Measurements from ENCODE around the gene POU3F3.
A peak's percentile ranks its signal among the peaks of the same experiment; 100 is the strongest.

The POU3F3 gene

DNA sequence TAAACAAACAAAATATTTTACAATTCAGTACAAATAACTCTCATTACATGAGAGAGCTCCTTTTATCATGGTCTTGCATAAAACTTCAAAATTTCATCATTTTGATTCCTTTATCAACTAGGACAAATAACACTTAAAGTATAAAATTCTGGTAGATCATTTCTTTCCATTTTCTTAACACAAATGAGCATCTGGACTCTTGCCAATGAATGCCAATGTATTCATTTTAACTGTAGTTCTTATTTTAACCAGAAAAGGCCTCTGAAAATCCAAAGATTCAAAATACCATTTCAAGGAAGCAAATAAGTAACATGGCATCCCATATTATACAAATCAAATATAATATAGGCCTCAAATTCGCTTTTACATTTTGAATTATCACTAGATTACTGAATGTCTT is 13.8 kb upstream of the POU3F3 start:
- no CpG with 5 or more reads among the region's 1 CpG for WGBS (ENCODE audit: insufficient coverage)
- no peak overlapping the region for H3K27ac ChIP-seq (ENCODE audit: insufficient read depth in 1 of 2, low read depth in 1 of 2, low read length in 2 of 2, poor library complexity in 1 of 2, severe bottlenecking in 2 of 2)
- H3K4me1 ChIP-seq (ENCODE audit: control extremely low read depth in 1 of 4, control insufficient read depth in 4 of 4, insufficient read depth in 4 of 4, low read length in 3 of 4): peaks cover 0 to 31% (median 26%) of the 10 kb centered on the region in 4 experiments
- no peaks in the 10 kb centered on the region for H3K36me3 ChIP-seq (ENCODE audit: control insufficient read depth in 4 of 4, insufficient read depth in 4 of 4, low read length in 3 of 4)
- CTCF ChIA-PET: interaction anchor here (1.0 kb wide), 1 partner anchor 10 kb away, joined by 3 read pairs; no protein-coding TSS in a partner anchor
- H3K9me3 ChIP-seq (ENCODE audit: control extremely low read depth in 1 of 5, control insufficient read depth in 4 of 5, insufficient read depth in 2 of 5, low read depth in 1 of 5, low read length in 4 of 5): no peaks in the 10 kb centered on the region
- DNase-seq: peak in 2 of 3 donors; percentile 38 to 45
- H3K27me3 ChIP-seq (replicated peaks in 2 of 5; ENCODE audit: control insufficient read depth in 4 of 5, insufficient read depth in 5 of 5, low read length in 4 of 5): peaks cover 12 to 45% (median 30%) of the 10 kb centered on the region in 5 experiments
- no peak overlapping the region for H3K4me3 ChIP-seq (ENCODE audit: control insufficient read depth in 1 of 7, extremely low read depth in 1 of 7, insufficient read depth in 4 of 7, low read depth in 2 of 7, low read length in 6 of 7)
- POLR2A ChIA-PET: no interaction called here

DNA sequence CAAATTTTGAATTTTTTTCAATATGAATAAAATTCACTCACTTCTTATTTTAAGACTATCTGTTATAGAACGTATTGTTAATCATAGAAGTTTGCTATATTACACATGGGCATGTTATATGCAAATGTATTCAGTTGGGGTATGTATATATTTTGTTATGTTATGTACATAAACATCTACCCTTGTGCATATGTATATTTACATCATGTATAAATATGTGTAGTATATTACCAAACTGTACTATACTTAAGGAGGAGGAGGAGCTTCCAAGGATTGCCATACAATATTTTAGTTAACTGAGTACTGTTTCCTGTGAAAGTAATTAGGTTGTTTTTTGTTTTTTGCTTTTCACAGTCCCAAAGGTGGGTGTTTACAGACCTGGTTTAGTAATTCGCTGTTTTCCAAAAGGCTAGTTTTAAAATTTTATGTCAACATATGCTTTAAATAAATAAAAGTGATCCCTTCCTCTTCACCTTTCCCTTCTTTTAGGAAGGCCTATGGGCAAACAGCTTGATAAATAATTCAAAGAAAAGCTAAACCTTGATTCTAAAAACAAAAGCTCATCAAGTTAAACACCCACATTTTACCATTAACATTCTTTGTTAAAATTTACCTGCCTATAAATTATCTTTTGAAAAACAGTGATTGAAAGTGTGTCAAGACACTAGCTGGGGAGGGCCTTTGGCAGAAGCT is 12.9 kb upstream of the POU3F3 start:
- H3K27ac ChIP-seq (ENCODE audit: insufficient read depth in 1 of 2, low read depth in 1 of 2, low read length in 2 of 2, poor library complexity in 1 of 2, severe bottlenecking in 2 of 2): no peak overlapping the region
- no peak overlapping the region for H3K4me3 ChIP-seq (ENCODE audit: control insufficient read depth in 1 of 7, extremely low read depth in 1 of 7, insufficient read depth in 4 of 7, low read depth in 2 of 7, low read length in 6 of 7)
- ChIA-PET POLR2A (interaction anchor here (0.5 kb wide), 1 partner anchor 392 kb away, joined by 3 read pairs; no protein-coding TSS in a partner anchor), CTCF (interaction anchor here (1.0 kb wide), 1 partner anchor 9 kb away, joined by 3 read pairs; no protein-coding TSS in a partner anchor)
- WGBS (ENCODE audit: insufficient coverage): no CpG with 5 or more reads among the region's 2 CpGs
- H3K4me1 ChIP-seq (ENCODE audit: control extremely low read depth in 1 of 4, control insufficient read depth in 4 of 4, insufficient read depth in 4 of 4, low read length in 3 of 4): peaks cover 0 to 33% (median 27%) of the 10 kb centered on the region in 4 experiments
- no peak for DNase-seq
- H3K9me3 ChIP-seq (ENCODE audit: control extremely low read depth in 1 of 5, control insufficient read depth in 4 of 5, insufficient read depth in 2 of 5, low read depth in 1 of 5, low read length in 4 of 5): no peaks in the 10 kb centered on the region
- H3K36me3 ChIP-seq (ENCODE audit: control insufficient read depth in 4 of 4, insufficient read depth in 4 of 4, low read length in 3 of 4): no peaks in the 10 kb centered on the region
- peaks cover 21 to 54% (median 37%) of the 10 kb centered on the region in 5 experiments for H3K27me3 ChIP-seq (replicated peaks in 2 of 5; ENCODE audit: control insufficient read depth in 4 of 5, insufficient read depth in 5 of 5, low read length in 4 of 5)

GRCh38 chr2:104841744-104842143 is 12.2 kb upstream of the POU3F3 start:
- no CpG with 5 or more reads among the region's 2 CpGs for WGBS (ENCODE audit: insufficient coverage)
- CTCF ChIA-PET: no interaction called here
- H3K27me3 ChIP-seq (replicated peaks in 2 of 5; ENCODE audit: control insufficient read depth in 4 of 5, insufficient read depth in 5 of 5, low read length in 4 of 5): peaks cover 25 to 61% (median 44%) of the 10 kb centered on the region in 5 experiments
- no peak for DNase-seq
- H3K9me3 ChIP-seq (ENCODE audit: control extremely low read depth in 1 of 5, control insufficient read depth in 4 of 5, insufficient read depth in 2 of 5, low read depth in 1 of 5, low read length in 4 of 5): no peaks in the 10 kb centered on the region
- H3K36me3 ChIP-seq (ENCODE audit: control insufficient read depth in 4 of 4, insufficient read depth in 4 of 4, low read length in 3 of 4): no peaks in the 10 kb centered on the region
- H3K4me3 ChIP-seq (ENCODE audit: control insufficient read depth in 1 of 7, extremely low read depth in 1 of 7, insufficient read depth in 4 of 7, low read depth in 2 of 7, low read length in 6 of 7): no peak overlapping the region
- POLR2A ChIA-PET: interaction anchor here (0.5 kb wide), 1 partner anchor 393 kb away, joined by 3 read pairs; no protein-coding TSS in a partner anchor
- H3K4me1 ChIP-seq (ENCODE audit: control extremely low read depth in 1 of 4, control insufficient read depth in 4 of 4, insufficient read depth in 4 of 4, low read length in 3 of 4): peaks cover 0 to 33% (median 27%) of the 10 kb centered on the region in 4 experiments
- no peak overlapping the region for H3K27ac ChIP-seq (ENCODE audit: insufficient read depth in 1 of 2, low read depth in 1 of 2, low read length in 2 of 2, poor library complexity in 1 of 2, severe bottlenecking in 2 of 2)

GRCh38 chr2:104844807-104845551 is 8.9 kb upstream of the POU3F3 start:
- CTCF ChIA-PET: interaction anchor here (0.6 to 1.3 kb wide), 3 partner anchors 34 to 400 kb away, joined by 3 to 5 read pairs (median 3); no protein-coding TSS in a partner anchor
- Histone ChIP-seq H3K27ac (ENCODE audit: insufficient read depth in 1 of 2, low read depth in 1 of 2, low read length in 2 of 2, poor library complexity in 1 of 2, severe bottlenecking in 2 of 2) (no peak overlapping the region), H3K27me3 (replicated peaks in 2 of 5; ENCODE audit: control insufficient read depth in 4 of 5, insufficient read depth in 5 of 5, low read length in 4 of 5) (peaks cover 51 to 90% (median 65%) of the 10 kb centered on the region in 5 experiments), H3K36me3 (ENCODE audit: control insufficient read depth in 4 of 4, insufficient read depth in 4 of 4, low read length in 3 of 4) (no peaks in the 10 kb centered on the region), H3K4me3 (ENCODE audit: control insufficient read depth in 1 of 7, extremely low read depth in 1 of 7, insufficient read depth in 4 of 7, low read depth in 2 of 7, low read length in 6 of 7) (peak overlapping the region in 4 of 7 experiments; percentile 19 to 42 (median 30)), H3K9me3 (ENCODE audit: control extremely low read depth in 1 of 5, control insufficient read depth in 4 of 5, insufficient read depth in 2 of 5, low read depth in 1 of 5, low read length in 4 of 5) (no peaks in the 10 kb centered on the region), H3K4me1 (ENCODE audit: control extremely low read depth in 1 of 4, control insufficient read depth in 4 of 4, insufficient read depth in 4 of 4, low read length in 3 of 4) (peaks cover 0 to 33% (median 27%) of the 10 kb centered on the region in 4 experiments)
- POLR2A ChIA-PET: no interaction called here
- peak in 1 of 3 donors; percentile 39 for DNase-seq
- WGBS (ENCODE audit: insufficient coverage): under 1% methylated on average over 49 of the region's 56 CpGs

DNA sequence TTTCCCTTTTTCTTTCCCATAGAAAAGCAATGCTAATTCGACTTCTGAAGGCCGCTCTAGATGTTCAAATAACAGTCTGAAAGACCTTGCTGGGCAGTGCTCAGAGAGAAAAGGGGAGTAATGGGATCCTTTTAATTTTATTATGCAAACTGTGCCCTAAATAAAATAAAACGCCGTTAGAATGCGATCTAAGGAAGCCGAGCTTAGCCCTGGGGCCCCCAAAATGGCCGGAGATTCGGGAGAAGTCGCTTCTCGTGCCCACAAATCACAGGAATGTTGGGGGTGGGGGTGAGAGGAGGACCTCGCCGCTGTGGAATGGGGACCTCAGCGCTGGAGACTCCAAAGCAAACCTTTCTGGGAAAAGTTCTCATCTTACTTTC is 8.4 kb upstream of the POU3F3 start:
- H3K4me1 ChIP-seq (ENCODE audit: control extremely low read depth in 1 of 4, control insufficient read depth in 4 of 4, insufficient read depth in 4 of 4, low read length in 3 of 4): peaks cover 0 to 35% (median 27%) of the 10 kb centered on the region in 4 experiments
- no peak overlapping the region for H3K27ac ChIP-seq (ENCODE audit: insufficient read depth in 1 of 2, low read depth in 1 of 2, low read length in 2 of 2, poor library complexity in 1 of 2, severe bottlenecking in 2 of 2)
- H3K36me3 ChIP-seq (ENCODE audit: control insufficient read depth in 4 of 4, insufficient read depth in 4 of 4, low read length in 3 of 4): no peaks in the 10 kb centered on the region
- ChIA-PET POLR2A (no interaction called here), CTCF (interaction anchor here (1.1 to 5.9 kb wide), 5 partner anchors 191 to 421 kb away, joined by 3 to 46 read pairs (median 4); no protein-coding TSS in a partner anchor)
- no peak for DNase-seq
- peaks cover 57 to 96% (median 70%) of the 10 kb centered on the region in 5 experiments for H3K27me3 ChIP-seq (replicated peaks in 2 of 5; ENCODE audit: control insufficient read depth in 4 of 5, insufficient read depth in 5 of 5, low read length in 4 of 5)
- H3K9me3 ChIP-seq (ENCODE audit: control extremely low read depth in 1 of 5, control insufficient read depth in 4 of 5, insufficient read depth in 2 of 5, low read depth in 1 of 5, low read length in 4 of 5): no peaks in the 10 kb centered on the region
- H3K4me3 ChIP-seq (ENCODE audit: control insufficient read depth in 1 of 7, extremely low read depth in 1 of 7, insufficient read depth in 4 of 7, low read depth in 2 of 7, low read length in 6 of 7): no peak overlapping the region
- 0% methylated on average over 4 of the region's 13 CpGs for WGBS (ENCODE audit: insufficient coverage)

DNA sequence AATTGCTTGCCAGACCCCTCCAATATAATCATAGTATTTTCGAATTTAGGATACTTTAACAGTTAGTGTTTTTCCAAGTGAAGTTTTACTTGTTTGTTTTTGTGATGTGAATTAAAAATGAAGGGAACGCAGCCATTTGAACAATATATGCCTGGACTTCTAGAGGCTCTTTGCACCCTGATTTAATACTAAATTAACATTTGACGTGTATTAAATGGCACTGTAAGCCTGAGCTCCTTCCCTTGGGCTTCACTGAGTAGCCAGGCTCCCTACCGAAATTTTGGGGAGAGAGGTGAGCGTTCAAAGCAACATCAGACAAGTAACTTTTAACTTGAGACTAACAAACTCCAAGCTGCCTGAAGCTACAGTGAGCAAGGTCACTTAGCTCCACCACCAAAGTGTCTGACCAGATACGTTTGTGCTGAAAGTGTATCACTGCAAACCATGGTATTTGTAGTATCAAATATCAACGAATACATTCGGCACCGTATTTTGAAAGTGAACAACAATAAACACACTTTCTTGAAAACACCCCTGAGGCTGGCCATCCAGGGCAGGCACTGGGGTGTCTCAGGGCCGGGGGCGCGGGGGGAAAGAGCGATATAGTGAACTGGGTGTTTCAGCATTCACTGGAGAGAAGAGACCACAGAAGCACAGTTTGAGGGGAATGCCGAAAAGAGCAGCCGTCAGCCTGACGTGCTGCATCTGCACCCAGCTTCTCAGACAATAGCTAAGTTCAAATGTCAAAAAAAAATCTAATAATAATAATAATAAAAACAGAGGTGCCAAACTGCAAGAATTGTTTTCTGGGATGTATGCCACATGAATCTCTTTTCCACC is 7.7 kb upstream of the POU3F3 start:
- H3K27me3 ChIP-seq (replicated peaks in 2 of 5; ENCODE audit: control insufficient read depth in 4 of 5, insufficient read depth in 5 of 5, low read length in 4 of 5): peaks cover 58 to 97% (median 74%) of the 10 kb centered on the region in 5 experiments
- WGBS (ENCODE audit: insufficient coverage): 10% methylated on average over 9 of the region's 16 CpGs

More for the DNA sequence above, 7.7 kb upstream of the POU3F3 start:
- no peak overlapping the region for H3K4me3 ChIP-seq (ENCODE audit: control insufficient read depth in 1 of 7, extremely low read depth in 1 of 7, insufficient read depth in 4 of 7, low read depth in 2 of 7, low read length in 6 of 7)
- peak in 1 of 3 donors; percentile 31 for DNase-seq
- no peak overlapping the region for H3K27ac ChIP-seq (ENCODE audit: insufficient read depth in 1 of 2, low read depth in 1 of 2, low read length in 2 of 2, poor library complexity in 1 of 2, severe bottlenecking in 2 of 2)
- H3K36me3 ChIP-seq (ENCODE audit: control insufficient read depth in 4 of 4, insufficient read depth in 4 of 4, low read length in 3 of 4): no peaks in the 10 kb centered on the region
- POLR2A ChIA-PET: no interaction called here
- CTCF ChIA-PET: interaction anchor here (0.9 to 5.9 kb wide), 9 partner anchors 11 to 422 kb away, joined by 3 to 46 read pairs (median 3); no protein-coding TSS in a partner anchor
- H3K9me3 ChIP-seq (ENCODE audit: control extremely low read depth in 1 of 5, control insufficient read depth in 4 of 5, insufficient read depth in 2 of 5, low read depth in 1 of 5, low read length in 4 of 5): no peaks in the 10 kb centered on the region
- peaks cover 0 to 35% (median 27%) of the 10 kb centered on the region in 4 experiments for H3K4me1 ChIP-seq (ENCODE audit: control extremely low read depth in 1 of 4, control insufficient read depth in 4 of 4, insufficient read depth in 4 of 4, low read length in 3 of 4)
